GM23338 (cell line): ENCODE measurements around the gene SRPK2. TPM values are rescaled to one million over a fixed set of nuclear protein-coding genes. Genes with fewer than 3 reads are reported as not detected.

Experiments used
- ATAC-seq: fragments of 200-7000 bp; cut with Tn5 transposase; 3 replicates; pipeline ENCODE4 v1.9.1; 2020
- DNase-seq: peaks from one replicate; pipeline ENCODE4 v3.0.0-alpha.2; 2015; ENCODE audit warnings: low spot score
- H2AFZ ChIP-seq: fragments of 200-600 bp; sonication (generic); 2 replicates; pipeline ENCODE4 v1.8.0; 2016; ENCODE audit warnings: antibody characterized with exemption, mild to moderate bottlenecking, moderate library complexity
- H3F3A ChIP-seq: fragments of 200-600 bp; sonication (generic); replicated peaks from 2 replicates; pipeline ENCODE4 v1.8.0; 2017; ENCODE audit warnings: antibody characterized with exemption, mixed run types, low read depth
- H3K27ac ChIP-seq: fragments of 200-600 bp; sonication (generic); 2 replicates; pipeline ENCODE4 v1.6.1; 2016; ENCODE audit warnings: low read depth
- H3K27me3 ChIP-seq: fragments of 200-600 bp; sonication (generic); 2 replicates; pipeline ENCODE4 v1.8.0; 2016; ENCODE audit warnings: mild to moderate bottlenecking, mixed run types, moderate library complexity; ENCODE audit not compliant: insufficient read depth
- H3K36me3 ChIP-seq: fragments of 200-600 bp; sonication (generic); 2 replicates; pipeline ENCODE4 v1.8.0; 2016; ENCODE audit warnings: mild to moderate bottlenecking; ENCODE audit not compliant: insufficient read depth
- H3K4me1 ChIP-seq: fragments of 200-600 bp; sonication (generic); 2 replicates; pipeline ENCODE4 v1.8.0; 2016; ENCODE audit warnings: mild to moderate bottlenecking, moderate library complexity; ENCODE audit not compliant: insufficient read depth
- H3K4me2 ChIP-seq: fragments of 200-600 bp; sonication (generic); 2 replicates; pipeline ENCODE4 v1.7.1; 2017; ENCODE audit warnings: mixed run types
- H3K4me3 ChIP-seq: fragments of 200-600 bp; sonication (generic); 2 replicates; pipeline ENCODE4 v1.6.1; 2016; ENCODE audit warnings: mixed run types
- H3K79me2 ChIP-seq: fragments of 200-600 bp; sonication (generic); replicated peaks from 2 replicates; pipeline ENCODE4 v1.8.0; 2017; ENCODE audit warnings: mild to moderate bottlenecking; ENCODE audit not compliant: insufficient read depth
- H3K9me2 ChIP-seq: fragments of 200-600 bp; sonication (generic); 2 replicates; pipeline ENCODE4 v1.8.0; 2017; ENCODE audit not compliant: insufficient read depth
- H4K20me1 ChIP-seq: fragments of 200-600 bp; sonication (generic); replicated peaks from 2 replicates; pipeline ENCODE4 v1.8.0; 2017; ENCODE audit warnings: mild to moderate bottlenecking; ENCODE audit not compliant: insufficient read depth
- H3K27ac Mint-ChIP-seq: 2 replicates; pipeline ENCODE4 v1.8.0; 2020; ENCODE audit warnings: inconsistent platforms, mild to moderate bottlenecking, moderate library complexity, mixed read lengths
- H3K27me3 Mint-ChIP-seq: 3 replicates; pipeline ENCODE4 v1.8.0; 2022; ENCODE audit warnings: low read depth, mild to moderate bottlenecking, moderate library complexity, mixed read lengths, inconsistent platforms; ENCODE audit not compliant: insufficient read depth, poor library complexity
- H3K36me3 Mint-ChIP-seq: 3 replicates; pipeline ENCODE4 v1.8.0; 2021; ENCODE audit warnings: low read depth, mild to moderate bottlenecking, inconsistent platforms, moderate library complexity, mixed read lengths
- H3K4me1 Mint-ChIP-seq: 3 replicates; pipeline ENCODE4 v1.8.0; 2020; ENCODE audit warnings: mild to moderate bottlenecking, inconsistent platforms, mixed read lengths
- H3K4me3 Mint-ChIP-seq: 3 replicates; pipeline ENCODE4 v1.8.0; 2021; ENCODE audit warnings: moderate library complexity, mild to moderate bottlenecking, inconsistent platforms, mixed read lengths
- H3K9me3 Mint-ChIP-seq: 3 replicates; pipeline ENCODE4 v1.8.0; 2020; ENCODE audit warnings: moderate library complexity, mild to moderate bottlenecking, inconsistent platforms, mixed read lengths
- CREB1 ChIP-seq: fragments of 250-450 bp; sonication (Bioruptor Pico); IDR thresholded peaks from 2 replicates; pipeline ENCODE4 v1.5.0; 2020; ENCODE audit warnings: low read depth, mild to moderate bottlenecking, moderate library complexity
- CTCF ChIP-seq, 2 experiments: fragments of 200-600 bp in 1 of 2; sonication (generic) in 1 of 2; conservative IDR thresholded peaks; 2 replicates each; pipeline versions ENCODE4 v1.5.1 to v1.6.1; 2016 to 2017; ENCODE audit warnings: antibody characterized with exemption in 2 of 2, low read depth in 2 of 2, mild to moderate bottlenecking in 2 of 2, moderate library complexity in 1 of 2
- EZH2 ChIP-seq: fragments of 200-600 bp; sonication (generic); IDR thresholded peaks from one replicate; pipeline ENCODE4 v1.8.0; 2017; ENCODE audit warnings: antibody characterized with exemption, mild to moderate bottlenecking, low read depth; ENCODE audit not compliant: unreplicated experiment
- EZH2phosphoT487 ChIP-seq: fragments of 200-600 bp; sonication (generic); IDR thresholded peaks from one replicate; pipeline ENCODE4 v1.8.1; 2018; ENCODE audit warnings: antibody characterized with exemption; ENCODE audit not compliant: unreplicated experiment
- POLR2AphosphoS5 ChIP-seq: IDR thresholded peaks from 2 replicates; pipeline ENCODE4 v1.6.1; 2016; ENCODE audit warnings: antibody characterized with exemption, low read depth
- REST ChIP-seq: IDR thresholded peaks from one replicate; pipeline ENCODE4 v1.6.1; 2018; ENCODE audit warnings: antibody characterized with exemption; ENCODE audit not compliant: unreplicated experiment
- STAT1 ChIP-seq: IDR thresholded peaks from one replicate; pipeline ENCODE4 v1.6.1; 2016; ENCODE audit warnings: antibody characterized with exemption; ENCODE audit not compliant: unreplicated experiment
- ZNF114 ChIP-seq: fragments of 250-450 bp; sonication (Bioruptor Pico); IDR thresholded peaks from 2 replicates; pipeline ENCODE4 v1.5.0; 2020; ENCODE audit warnings: mild to moderate bottlenecking, moderate library complexity
- ZNF331 ChIP-seq: fragments of 250-450 bp; sonication (Bioruptor Pico); IDR thresholded peaks from 2 replicates; pipeline ENCODE4 v1.5.0; 2020; ENCODE audit warnings: low read depth, mild to moderate bottlenecking, moderate library complexity
- polyA plus RNA-seq: library from polyadenylated mRNA; unstranded; fragments of >200 nt; fragmentation: Nextera tagmentation; extraction: Ambion mirVana; gene quantifications from 2 replicates; pipeline ENCODE4 v1.2.1, GENCODE V29; 2016
- total RNA-seq: library from RNA; depleted of rRNA; stranded (reverse); fragments of >200 nt; shearing (Covaris generic); gene quantifications from 2 replicates; pipeline ENCODE4 v1.2.3, GENCODE V29; 2014

SRPK2 gene
- total and polyA plus RNA-seq, 2 experiments from 2014 or later = 66.3 to 91.5 TPM

DNA sequence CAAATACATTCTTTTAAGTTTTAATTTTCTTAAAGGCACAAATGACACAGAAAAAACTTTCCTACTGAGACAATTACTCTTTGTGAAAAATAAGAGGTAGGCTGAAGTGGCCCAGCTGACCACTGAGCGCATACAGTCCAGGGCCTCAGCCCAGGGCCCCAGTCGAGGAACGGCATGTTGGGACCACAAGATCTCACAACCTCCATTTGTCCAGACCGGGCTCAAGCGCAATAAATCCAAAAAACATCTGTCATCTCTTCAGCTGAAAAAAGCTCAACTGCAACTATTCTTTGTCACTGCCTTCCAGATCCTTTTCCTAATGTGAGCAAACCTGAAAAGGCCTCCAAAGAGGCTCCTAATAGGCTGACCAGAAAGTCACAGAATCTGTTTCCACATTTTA, 165.8 kb downstream of the SRPK2 start:
- peak; percentile 34; the same call in 2 of the 3 replicates for ATAC-seq

DNA sequence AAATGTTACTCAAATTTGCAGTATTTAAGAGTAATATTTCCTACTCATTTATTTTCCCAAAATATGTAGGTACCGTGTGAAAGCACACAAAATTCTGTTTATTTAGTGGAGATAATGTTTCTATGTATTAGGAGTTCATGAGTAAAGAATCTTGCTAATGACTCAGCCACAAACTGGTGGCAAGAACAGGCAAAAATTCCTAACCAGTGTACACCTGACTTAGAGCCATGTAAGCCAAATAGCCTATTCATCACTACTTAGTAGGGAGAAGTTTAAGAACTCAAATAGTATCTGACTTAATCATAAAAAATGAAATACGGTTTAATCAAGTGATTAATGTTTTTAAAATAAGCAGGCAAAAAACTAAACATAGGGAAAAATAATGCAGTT, 169.0 kb downstream of the SRPK2 start:
- Mint-ChIP-seq H3K36me3 (no peaks in the 10 kb centered on the region), H3K4me1 (peaks cover 24% of the 10 kb centered on the region), H3K27me3 (no peaks in the 10 kb centered on the region), H3K4me3 (no peak overlapping the region), H3K9me3 (no peaks in the 10 kb centered on the region), H3K27ac (no peak overlapping the region)
- H3K27ac ChIP-seq = no peak overlapping the region
- ATAC-seq (no peak), DNase-seq (no peak)
- no peak overlapping the region for H2AFZ ChIP-seq
- peaks cover 10% of the 10 kb centered on the region for H4K20me1 ChIP-seq
- H3K9me2 ChIP-seq = no peaks in the 10 kb centered on the region
- H3K79me2 ChIP-seq = peaks cover 95% of the 10 kb centered on the region
- H3K27me3 ChIP-seq = no peaks in the 10 kb centered on the region
- no peaks in the 10 kb centered on the region for H3F3A ChIP-seq
- H3K4me1 ChIP-seq = peaks cover 19% of the 10 kb centered on the region; the same call in 1 of the 2 replicates
- H3K4me2 ChIP-seq = no peak overlapping the region
- H3K36me3 ChIP-seq = no peaks in the 10 kb centered on the region
- H3K4me3 ChIP-seq = no peak overlapping the region
- TF ChIP-seq CREB1 (CRISPR knock-in tag) = no peak
- no peak for TF ChIP-seq ZNF114 (CRISPR knock-in tag)
- TF ChIP-seq EZH2phosphoT487 = no peak
- TF ChIP-seq EZH2 = no peak
- no peak for TF ChIP-seq ZNF331
- no peak for TF ChIP-seq CTCF (conservative IDR thresholded peaks at IDR 0.05; ENCODE audit: low read depth in 2 of 2)
- no peak for TF ChIP-seq REST
- no peak for TF ChIP-seq STAT1

More for the DNA sequence above, 165.8 kb downstream of the SRPK2 start:
- H3K36me3 Mint-ChIP-seq = peaks cover 4% of the 10 kb centered on the region; the same call in 1 of the 3 replicates
- Histone ChIP-seq H3K79me2 (peaks cover 93% of the 10 kb centered on the region), H2AFZ (no peak overlapping the region), H3K27me3 (no peaks in the 10 kb centered on the region), H3K4me3 (no peak overlapping the region), H3K36me3 (no peaks in the 10 kb centered on the region), H3K4me2 (peak overlapping the region; percentile 35; the same call in 1 of the 2 replicates), H3K9me2 (no peaks in the 10 kb centered on the region), H3K27ac (no peak overlapping the region), H3K4me1 (peaks cover 19% of the 10 kb centered on the region; the same call in 1 of the 2 replicates), H3F3A (no peaks in the 10 kb centered on the region), H4K20me1 (peaks cover 10% of the 10 kb centered on the region)
- peaks cover 2% of the 10 kb centered on the region for H3K27me3 Mint-ChIP-seq
- no peak overlapping the region for H3K27ac Mint-ChIP-seq
- no peak for TF ChIP-seq CREB1 (CRISPR knock-in tag)
- TF ChIP-seq CTCF (conservative IDR thresholded peaks at IDR 0.05; ENCODE audit: low read depth in 2 of 2) = no peak
- TF ChIP-seq ZNF331 = no peak
- TF ChIP-seq ZNF114 (CRISPR knock-in tag) = no peak
- TF ChIP-seq EZH2 = no peak
- TF ChIP-seq POLR2AphosphoS5 = no peak
- DNase-seq = no peak
- H3K4me1 Mint-ChIP-seq = peaks cover 29% of the 10 kb centered on the region
- no peaks in the 10 kb centered on the region for H3K9me3 Mint-ChIP-seq
- H3K4me3 Mint-ChIP-seq = no peak overlapping the region
